ENCODE results near the gene CNKSR3.

GRCh38 chr6:154516276-154516675 lies 5.8 kb upstream of the CNKSR3 start:
- TF ChIP-seq CTCF (IDR thresholded peaks at IDR 0.05; ENCODE audit: low read length) (no peak), EZH2 (IDR thresholded peaks at IDR 0.05; ENCODE audit: borderline replicate concordance, low read length) (no peak)
